Lung (tissue), 12 donors: ENCODE measurements around the gene POMP. TPM values are rescaled to one million over a fixed set of nuclear protein-coding genes. Genes with fewer than 3 reads are reported as not detected.

Experiments
- ATAC-seq: fragments of 200-7000 bp; cut with Tn5 transposase; one replicate; pipeline ENCODE4 v1.9.1; 2020; ENCODE audit warnings: moderate number of reproducible peaks; ENCODE audit not compliant: insufficient read depth, low FRiP score
- DNase-seq, 3 donors: peaks; one replicate each; pipeline ENCODE4 v3.0.0-alpha.2; 2013 to 2017
- H3K27ac ChIP-seq, 2 donors: one replicate each; pipeline ENCODE4 v1.5.1; 2013; ENCODE audit warnings: mild to moderate bottlenecking in 2 of 2, moderate library complexity in 2 of 2, control low read depth in 1 of 2, inconsistent platforms in 1 of 2, low read depth in 1 of 2, low read length in 1 of 2
- H3K27me3 ChIP-seq, 3 donors: one replicate each; pipeline ENCODE4 v1.5.1; 2013; ENCODE audit warnings: low read length in 2 of 3; ENCODE audit not compliant: control insufficient read depth in 3 of 3, insufficient read depth in 3 of 3
- H3K36me3 ChIP-seq, 4 donors: one replicate each; pipeline ENCODE4 v1.5.1; 2013; ENCODE audit warnings: low read length in 4 of 4, mild to moderate bottlenecking in 1 of 4, moderate library complexity in 1 of 4; ENCODE audit not compliant: control insufficient read depth in 4 of 4, insufficient read depth in 4 of 4
- H3K4me1 ChIP-seq, 5 donors: one replicate each; pipeline ENCODE4 v1.5.1; 2013; ENCODE audit warnings: low read length in 5 of 5, mild to moderate bottlenecking in 2 of 5, moderate library complexity in 1 of 5; ENCODE audit not compliant: control insufficient read depth in 5 of 5, insufficient read depth in 5 of 5
- H3K4me3 ChIP-seq: one replicate; pipeline ENCODE4 v1.5.1; 2013; ENCODE audit warnings: mild to moderate bottlenecking, control low read depth, moderate library complexity
- H3K9ac ChIP-seq, 2 donors: one replicate each; pipeline ENCODE4 v1.5.1; 2013; ENCODE audit warnings: low read length in 2 of 2, control low read depth in 1 of 2; ENCODE audit not compliant: insufficient read depth in 1 of 2
- H3K9me3 ChIP-seq, 4 donors: one replicate each; pipeline ENCODE4 v1.5.1; 2013; ENCODE audit warnings: low read length in 3 of 4, mild to moderate bottlenecking in 1 of 4, moderate library complexity in 1 of 4; ENCODE audit not compliant: control insufficient read depth in 4 of 4, insufficient read depth in 3 of 4
- WGBS, 2 donors: extraction: QIAGEN DNeasy Blood & Tissue Kit; methylation state at CpG; one replicate each; pipeline ENCODE4 v1.1.7; 2013; 5-methylcytosine and 5-hydroxymethylcytosine counted together
- polyA plus RNA-seq, 2 donors: library from polyadenylated mRNA; stranded (reverse); fragments of 200-250 nt; gene quantifications; one replicate each; pipeline ENCODE4 v1.2.1, GENCODE V29; 2013
- total RNA-seq, 2 donors: library from RNA; depleted of rRNA in 1 of 2; stranded (reverse); fragments of >200 nt in 1 of 2; gene quantifications; one replicate each; pipeline ENCODE4 v1.2.1, GENCODE V29; 2014 to 2021
- TF ChIP-seq, protein P1 (sequence below): IDR thresholded peaks from 2 replicates; pipeline ENCODE4 v1.5.1; 2012; ENCODE audit warnings: mild to moderate bottlenecking; ENCODE audit errors: control extremely low read depth, extremely low read depth
- donor health status: control.
- donor health status: control.
- donor health status: Bipolar disorder and iron deficiency.
- donor health status: healthy.
- donor health status: DM: yes; HTN: yes; CAD: no.

Gene POMP
- total and polyA plus RNA-seq, 4 donors: 33.6 to 89.9 (median 72.8) TPM

DNA sequence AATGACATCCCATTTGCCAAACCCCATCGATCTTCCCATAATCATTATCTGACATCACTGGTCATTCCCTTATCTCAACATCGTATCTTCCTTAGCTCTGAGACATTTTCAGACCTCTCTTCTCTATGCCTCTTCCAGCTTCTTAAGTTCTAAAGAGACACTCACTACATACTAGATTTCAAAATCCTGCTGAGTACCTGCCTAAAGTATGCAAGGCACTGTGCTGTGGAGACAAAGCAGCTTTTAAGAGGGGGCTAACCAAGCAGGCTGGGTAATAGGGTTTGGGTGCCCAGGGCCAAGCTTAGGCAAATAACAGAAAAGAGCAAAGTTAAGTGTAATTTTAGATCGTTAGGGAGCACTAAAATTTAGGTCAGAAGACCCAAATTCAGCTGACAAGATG lies 3.4 kb upstream of the POMP start:
- peaks cover 0 to 4% (median 1%) of the 10 kb centered on the region in 4 donors for H3K36me3 ChIP-seq
- H3K9ac ChIP-seq: no peak overlapping the region
- 60 to 62% methylated on average over 3 of the region's 3 CpGs for WGBS, 2 donors
- no peak overlapping the region for H3K27ac ChIP-seq
- DNase-seq: no peak
- H3K27me3 ChIP-seq: no peaks in the 10 kb centered on the region
- TF ChIP-seq, protein P1, sequence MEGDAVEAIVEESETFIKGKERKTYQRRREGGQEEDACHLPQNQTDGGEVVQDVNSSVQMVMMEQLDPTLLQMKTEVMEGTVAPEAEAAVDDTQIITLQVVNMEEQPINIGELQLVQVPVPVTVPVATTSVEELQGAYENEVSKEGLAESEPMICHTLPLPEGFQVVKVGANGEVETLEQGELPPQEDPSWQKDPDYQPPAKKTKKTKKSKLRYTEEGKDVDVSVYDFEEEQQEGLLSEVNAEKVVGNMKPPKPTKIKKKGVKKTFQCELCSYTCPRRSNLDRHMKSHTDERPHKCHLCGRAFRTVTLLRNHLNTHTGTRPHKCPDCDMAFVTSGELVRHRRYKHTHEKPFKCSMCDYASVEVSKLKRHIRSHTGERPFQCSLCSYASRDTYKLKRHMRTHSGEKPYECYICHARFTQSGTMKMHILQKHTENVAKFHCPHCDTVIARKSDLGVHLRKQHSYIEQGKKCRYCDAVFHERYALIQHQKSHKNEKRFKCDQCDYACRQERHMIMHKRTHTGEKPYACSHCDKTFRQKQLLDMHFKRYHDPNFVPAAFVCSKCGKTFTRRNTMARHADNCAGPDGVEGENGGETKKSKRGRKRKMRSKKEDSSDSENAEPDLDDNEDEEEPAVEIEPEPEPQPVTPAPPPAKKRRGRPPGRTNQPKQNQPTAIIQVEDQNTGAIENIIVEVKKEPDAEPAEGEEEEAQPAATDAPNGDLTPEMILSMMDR: no peak
- no peak for ATAC-seq
- peaks cover 5 to 73% (median 17%) of the 10 kb centered on the region in 5 donors for H3K4me1 ChIP-seq
- no peaks in the 10 kb centered on the region for H3K9me3 ChIP-seq
- H3K4me3 ChIP-seq: no peak overlapping the region

GRCh38 chr13:28657784-28658538 lies 969 bp upstream of the POMP start:
- H3K4me1 ChIP-seq: peaks cover 8 to 59% (median 20%) of the 10 kb centered on the region in 5 donors
- TF ChIP-seq, protein P1: no peak
- H3K27ac ChIP-seq: peak overlapping the region; percentile 89 to 92
- peak in 2 of 3 donors; percentile 49 to 61 for DNase-seq
- H3K27me3 ChIP-seq: no peaks in the 10 kb centered on the region
- no peaks in the 10 kb centered on the region for H3K9me3 ChIP-seq
- H3K36me3 ChIP-seq: peaks cover 0 to 12% (median 5%) of the 10 kb centered on the region in 4 donors
- H3K9ac ChIP-seq: peak overlapping the region; percentile 74 to 94
- H3K4me3 ChIP-seq: peak overlapping the region; percentile 86
- WGBS, 2 donors: 31 to 41% methylated on average over 12 of the region's 12 CpGs
- no peak for ATAC-seq

- no peaks in the 10 kb centered on the region for H3K9me3 ChIP-seq
- peaks cover 0 to 16% (median 6%) of the 10 kb centered on the region in 4 donors for H3K36me3 ChIP-seq
- H3K27ac ChIP-seq: peak overlapping the region; percentile 89 to 92
- no peak for ATAC-seq
- peaks cover 4 to 54% (median 20%) of the 10 kb centered on the region in 5 donors for H3K4me1 ChIP-seq
- TF ChIP-seq, protein P1: no peak
- WGBS, 2 donors: 0 to 2% methylated on average over 8 of the region's 8 CpGs
- peak overlapping the region; percentile 86 for H3K4me3 ChIP-seq
- peak overlapping the region; percentile 74 to 94 for H3K9ac ChIP-seq
- no peaks in the 10 kb centered on the region for H3K27me3 ChIP-seq
- peak in 1 of 3 donors; percentile 17 for DNase-seq
These were observed 463 bp upstream of the POMP start for GRCh38 chr13:28658539-28658795.
